Hypothalamus (tissue), 51 donors: ENCODE results near the gene GLB1L2.

Experiments
- DNase-seq, 51 donors: peaks; one replicate each; lab custom pipeline; 2025; lab: John Stamatoyannopoulos, UW

GLB1L2 gene

DNA sequence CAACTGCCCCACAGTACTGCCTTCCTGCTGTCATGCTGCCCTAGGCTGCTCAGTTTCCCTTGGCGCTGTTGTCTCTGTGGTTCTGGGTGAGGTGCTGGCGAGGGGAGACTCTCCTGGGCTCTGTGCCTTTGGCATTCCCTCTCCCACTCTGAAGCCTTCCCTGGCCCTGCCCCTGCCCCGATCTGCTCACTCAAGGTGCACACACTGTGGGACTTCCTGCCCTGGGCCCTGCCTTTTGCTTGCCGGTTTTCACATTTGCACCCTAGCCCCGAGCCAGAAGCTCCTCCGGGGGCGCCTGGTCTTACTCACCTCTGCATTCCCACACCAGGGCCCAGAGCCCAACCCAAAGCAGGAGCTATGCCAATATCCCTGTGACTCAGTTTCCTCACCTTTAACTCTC, 68.2 kb downstream of the GLB1L2 start:
- DNase-seq = no peak

DNA sequence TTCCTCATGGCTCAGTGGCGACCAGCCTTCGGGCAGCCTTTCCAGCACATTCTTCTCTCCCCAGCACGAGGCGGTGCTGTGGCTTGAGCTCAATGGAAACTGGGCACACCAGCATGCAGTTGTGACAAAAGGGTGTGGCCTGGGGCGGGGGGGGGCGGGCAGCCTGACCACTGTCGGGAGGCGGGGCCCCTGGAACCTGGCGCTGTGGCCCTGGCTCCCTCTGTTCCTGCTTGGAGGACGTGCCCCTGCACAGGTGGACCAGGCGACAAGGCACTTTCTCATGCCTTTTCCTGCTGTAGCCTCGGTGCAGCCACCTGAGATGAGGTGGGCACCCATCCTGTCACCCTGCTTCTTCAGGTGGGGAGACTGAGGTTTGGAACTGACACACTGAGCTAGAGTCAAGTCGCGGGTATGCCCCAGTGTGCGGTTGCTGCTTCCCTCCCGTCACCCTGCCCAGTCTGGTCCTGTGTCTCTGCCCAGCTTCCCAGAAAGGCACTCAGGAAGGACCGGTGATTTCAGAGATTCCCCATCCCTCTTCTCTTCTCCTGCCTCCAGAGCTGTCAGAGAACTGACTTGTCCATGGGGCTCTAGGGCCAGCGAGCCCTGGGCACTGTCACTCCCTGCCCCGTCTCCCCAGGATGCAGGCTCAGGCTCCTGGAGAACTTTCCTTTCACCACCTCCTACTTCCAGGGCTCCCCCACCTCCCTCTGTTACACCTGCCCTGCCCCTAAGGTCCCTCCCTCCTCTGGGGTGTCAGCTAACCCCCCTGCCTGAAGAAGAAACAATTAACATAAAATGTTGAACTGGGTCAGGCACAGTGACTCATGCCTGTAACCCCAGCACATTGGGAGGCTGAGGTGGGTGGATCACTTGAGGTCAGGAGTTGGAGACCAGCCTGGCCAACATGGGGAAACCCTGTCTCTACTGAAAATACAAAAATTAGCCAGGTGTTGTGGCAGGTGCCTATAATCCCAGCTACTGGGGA, 70.3 kb downstream of the GLB1L2 start:
- no peak for DNase-seq

DNA sequence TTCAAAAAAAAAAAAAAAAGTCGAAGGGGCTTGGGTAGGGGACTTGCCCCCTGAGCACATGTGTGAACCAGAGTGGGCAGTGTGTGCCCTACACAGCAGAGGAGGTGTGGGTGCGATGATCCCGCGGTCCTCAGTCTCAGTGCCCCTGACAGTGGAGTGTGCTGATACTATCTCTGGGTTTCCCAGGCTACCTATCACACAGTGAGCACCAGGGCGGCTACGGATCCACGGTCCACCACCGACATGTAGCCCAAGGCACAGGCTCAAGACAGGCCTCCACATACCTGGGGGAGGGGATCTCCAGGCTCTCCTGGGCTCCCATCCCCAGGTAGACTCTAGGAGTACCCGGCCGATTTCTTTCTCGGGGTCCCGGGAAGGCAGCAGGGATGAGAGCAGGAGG, 71.1 kb downstream of the GLB1L2 start:
- DNase-seq = no peak

DNA sequence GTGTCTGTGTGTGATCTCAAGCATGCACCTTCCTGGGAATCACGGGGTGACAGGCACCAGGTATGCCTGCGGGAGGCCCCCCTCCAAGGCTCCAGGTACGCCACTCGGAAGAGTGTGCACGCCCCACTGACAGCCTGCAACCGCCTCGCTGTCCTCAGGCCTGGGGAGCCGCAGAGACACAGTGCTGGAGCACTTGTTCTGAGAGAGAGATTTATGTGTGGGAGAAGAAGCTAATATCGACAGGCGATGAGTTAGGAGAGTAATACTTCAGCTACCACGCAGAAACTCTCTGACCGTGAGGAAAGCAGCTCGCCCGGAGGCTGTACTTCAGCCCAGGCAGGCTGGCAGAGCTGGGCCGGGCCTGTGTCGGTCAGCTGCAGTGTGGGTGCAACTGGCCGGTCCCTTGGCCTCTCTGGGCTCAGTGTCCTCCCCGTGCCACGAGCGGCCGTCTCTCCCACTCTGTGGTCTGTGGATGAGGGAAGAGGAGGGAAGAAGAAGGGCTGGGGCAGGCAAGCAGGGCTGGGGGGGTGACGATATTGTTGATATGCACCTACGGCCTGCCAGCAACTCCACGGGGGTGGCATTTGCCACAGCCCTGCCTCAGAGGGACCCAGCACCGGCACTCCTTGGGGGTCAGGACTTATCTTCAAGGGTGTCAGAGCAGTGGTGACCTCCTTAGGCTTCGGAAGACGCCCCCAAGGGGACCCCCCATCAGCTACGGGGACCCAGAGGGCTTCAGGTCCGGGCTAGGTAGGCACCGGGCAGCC, 73.0 kb downstream of the GLB1L2 start:
- no peak for DNase-seq

DNA sequence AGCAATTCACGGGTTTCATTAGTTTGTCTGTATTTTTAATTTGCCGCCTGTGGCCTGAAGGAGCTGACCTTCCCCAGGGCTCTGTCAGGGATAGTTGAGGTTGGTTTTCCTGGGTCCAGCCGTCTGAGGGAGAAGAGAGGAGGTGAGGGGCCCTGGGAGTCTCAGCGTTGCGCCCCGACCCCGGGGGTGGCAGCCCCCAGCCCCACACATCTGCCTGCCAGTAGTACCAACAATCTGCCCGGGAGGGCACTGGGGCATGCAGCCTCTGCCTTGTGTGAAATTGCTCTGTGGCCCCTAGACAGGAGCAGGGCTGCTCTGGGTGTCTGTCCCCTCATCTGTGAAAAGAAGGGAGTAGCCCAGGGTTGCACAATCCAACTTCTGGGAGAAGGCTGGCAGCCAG, 73.6 kb downstream of the GLB1L2 start:
- DNase-seq = no peak

DNA sequence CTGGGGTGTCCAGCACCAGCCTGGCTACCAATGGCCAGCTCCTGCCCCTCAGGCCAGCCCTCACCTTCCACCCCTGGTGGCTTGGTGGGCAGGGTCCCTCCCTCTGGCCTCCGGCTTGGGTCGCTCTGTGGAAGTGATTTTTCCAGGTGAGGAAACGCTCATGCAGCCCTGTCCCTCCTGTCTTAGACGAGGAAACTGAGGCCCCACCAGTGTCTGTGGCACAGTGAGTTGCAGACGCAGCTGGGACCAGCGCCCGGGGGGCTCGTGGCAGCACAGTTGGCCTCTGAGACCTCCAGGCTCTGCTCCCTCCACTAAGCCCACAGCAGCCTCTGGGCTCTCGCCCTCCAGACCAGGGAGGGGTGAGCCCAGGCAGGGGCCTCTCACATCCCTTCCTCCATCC, 74.1 kb downstream of the GLB1L2 start:
- DNase-seq = no peak

DNA sequence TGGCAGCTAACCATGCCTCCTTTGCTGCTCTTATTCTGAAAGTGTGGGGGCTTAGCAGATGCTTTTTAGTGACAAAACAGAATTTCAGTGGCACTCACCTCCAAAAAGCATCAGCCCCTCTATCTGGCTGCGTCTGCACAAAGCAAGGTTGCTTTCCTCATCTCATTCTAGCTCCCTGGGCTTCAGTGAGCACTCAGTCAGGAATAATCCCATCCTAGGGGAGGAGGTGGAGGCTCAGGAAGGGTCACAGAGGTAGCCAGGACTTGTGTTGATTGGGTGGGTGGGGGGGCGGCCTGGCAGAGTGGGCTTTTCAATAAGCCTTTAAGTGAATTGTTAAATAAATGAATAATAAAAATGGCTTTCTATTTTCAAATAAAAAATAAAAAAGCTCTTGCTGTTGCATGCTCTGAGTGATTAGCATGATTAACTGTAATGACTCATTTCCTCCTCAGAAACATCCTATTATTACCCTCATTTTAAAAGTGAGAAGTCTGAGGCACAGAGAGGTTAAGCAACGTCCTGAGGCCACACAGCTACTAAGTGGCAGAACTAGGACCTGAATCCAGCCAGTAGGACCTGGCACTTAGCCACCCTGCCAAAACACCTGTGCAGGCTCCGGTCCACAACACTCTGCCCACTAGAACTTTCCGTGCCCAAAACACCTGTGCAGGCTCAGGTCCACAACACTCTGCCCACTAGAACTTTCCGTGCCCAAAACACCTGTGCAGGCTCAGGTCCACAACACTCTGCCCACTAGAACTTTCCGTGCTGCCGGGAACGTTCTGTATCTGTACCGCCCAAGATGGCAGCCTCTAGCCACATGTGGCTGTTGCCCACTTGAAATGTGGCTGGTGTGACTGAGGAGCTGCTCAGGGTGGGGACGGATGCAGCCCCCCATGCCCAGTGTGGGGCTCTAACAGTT, 74.7 kb downstream of the GLB1L2 start:
- no peak for DNase-seq

DNA sequence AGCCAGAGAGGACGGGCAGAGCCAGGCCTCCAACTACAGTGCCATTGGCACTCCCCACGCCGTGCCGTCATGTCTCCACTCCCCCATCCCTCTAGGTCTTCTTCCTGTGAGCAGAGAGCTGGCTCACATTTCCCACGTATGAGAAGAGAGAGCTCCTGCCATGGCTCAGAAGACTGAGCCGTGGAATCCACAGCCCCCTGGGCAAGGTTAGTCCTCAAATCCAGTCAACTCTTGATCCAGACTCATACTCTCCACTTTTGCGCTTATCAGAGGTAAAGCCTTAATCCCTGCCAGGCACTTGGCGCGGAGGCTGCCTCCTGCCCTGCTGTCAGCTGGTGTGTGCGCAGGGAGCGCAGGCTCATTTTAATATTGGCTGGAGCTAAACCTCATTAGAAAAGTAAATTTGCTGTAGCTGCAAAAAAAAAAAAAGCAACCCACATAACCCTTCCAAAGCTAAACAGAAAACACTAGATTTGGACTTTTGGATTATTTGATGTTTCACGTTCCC, 75.6 kb downstream of the GLB1L2 start:
- peak in 9 of 51 donors; percentile 19 to 48 (median 23) for DNase-seq

DNA sequence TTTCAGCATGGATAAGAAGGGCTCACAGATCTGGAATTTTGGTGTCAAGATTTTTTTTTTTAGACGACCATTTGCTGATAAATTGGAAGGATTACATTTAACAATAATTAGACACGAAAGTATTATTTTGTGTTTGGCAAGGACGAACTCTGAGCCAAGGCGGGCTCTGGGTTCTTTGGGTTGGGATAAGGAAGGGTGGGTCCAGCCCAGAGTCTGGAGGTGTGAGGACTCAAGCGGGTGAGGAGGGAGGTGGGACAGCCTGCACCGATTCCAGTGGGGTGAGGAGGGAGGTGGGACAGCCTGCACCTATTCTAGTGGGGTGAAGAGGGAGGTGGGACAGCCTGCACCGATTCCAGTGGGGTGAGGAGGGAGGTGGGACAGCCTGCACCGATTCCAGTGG, 76.1 kb downstream of the GLB1L2 start:
- no peak for DNase-seq

DNA sequence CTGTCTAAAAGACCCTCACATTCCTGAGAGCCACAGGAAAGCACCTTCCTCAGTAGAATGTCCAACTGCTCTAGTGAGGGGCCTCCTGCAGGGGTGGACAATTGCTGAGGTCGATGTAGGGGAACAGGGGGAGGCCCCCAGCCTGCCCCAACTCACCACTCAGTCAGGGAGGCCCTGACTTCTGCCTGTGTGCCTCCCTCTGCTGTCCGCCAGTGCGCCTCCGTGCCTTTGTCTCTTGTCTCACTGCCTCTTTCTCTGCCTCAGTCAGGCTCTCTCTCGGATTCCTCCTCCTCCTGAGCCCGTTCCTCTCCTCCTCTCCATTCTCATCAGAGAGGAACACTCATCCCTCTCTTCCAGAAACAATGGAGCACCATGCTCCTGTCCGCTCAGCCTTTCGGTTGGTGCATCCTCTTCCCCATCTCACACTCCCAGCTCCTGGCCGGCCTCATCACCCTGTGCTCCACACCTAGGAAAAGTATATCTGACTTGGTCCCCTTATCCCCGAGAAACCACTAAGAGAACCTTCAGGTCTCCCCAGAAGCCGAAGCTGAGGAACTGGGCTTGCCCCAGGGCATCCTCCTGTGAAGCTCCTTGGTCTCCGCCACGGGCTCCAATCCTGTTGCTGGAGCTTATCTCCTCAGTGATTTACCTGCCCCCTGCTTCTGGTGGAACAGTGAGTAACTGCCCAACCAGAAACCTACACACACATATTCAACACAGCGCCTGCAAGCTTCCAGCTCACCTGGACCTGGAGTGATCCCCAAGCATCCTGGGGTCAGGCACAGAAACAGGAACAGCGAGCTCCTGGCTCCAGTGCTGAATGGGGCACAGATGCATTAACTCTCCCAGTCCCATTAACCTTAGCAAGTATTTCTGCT, 78.0 kb downstream of the GLB1L2 start:
- peak in 17 of 51 donors; percentile 13 to 59 (median 33) for DNase-seq

DNA sequence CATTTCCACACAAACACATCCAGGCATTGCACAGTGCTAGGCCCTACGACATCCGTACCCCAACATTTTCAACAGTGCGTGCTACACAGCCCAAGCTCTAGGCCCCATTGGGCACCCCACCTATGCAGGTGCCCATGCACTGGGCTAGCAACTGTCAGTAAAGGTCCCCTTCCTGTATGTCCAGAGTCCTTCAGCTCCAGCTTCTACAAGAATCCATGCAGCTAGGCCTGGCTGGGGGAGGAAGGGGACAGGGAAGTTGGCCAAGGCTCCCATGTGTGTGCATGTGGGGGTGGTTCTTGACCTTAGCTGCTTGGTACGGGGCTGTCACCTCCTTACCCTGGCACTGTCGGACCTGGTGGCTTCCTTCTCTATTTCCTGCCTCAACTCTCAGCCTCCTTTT, 79.0 kb downstream of the GLB1L2 start:
- DNase-seq = peak in 2 of 51 donors; percentile 24 to 51

DNA sequence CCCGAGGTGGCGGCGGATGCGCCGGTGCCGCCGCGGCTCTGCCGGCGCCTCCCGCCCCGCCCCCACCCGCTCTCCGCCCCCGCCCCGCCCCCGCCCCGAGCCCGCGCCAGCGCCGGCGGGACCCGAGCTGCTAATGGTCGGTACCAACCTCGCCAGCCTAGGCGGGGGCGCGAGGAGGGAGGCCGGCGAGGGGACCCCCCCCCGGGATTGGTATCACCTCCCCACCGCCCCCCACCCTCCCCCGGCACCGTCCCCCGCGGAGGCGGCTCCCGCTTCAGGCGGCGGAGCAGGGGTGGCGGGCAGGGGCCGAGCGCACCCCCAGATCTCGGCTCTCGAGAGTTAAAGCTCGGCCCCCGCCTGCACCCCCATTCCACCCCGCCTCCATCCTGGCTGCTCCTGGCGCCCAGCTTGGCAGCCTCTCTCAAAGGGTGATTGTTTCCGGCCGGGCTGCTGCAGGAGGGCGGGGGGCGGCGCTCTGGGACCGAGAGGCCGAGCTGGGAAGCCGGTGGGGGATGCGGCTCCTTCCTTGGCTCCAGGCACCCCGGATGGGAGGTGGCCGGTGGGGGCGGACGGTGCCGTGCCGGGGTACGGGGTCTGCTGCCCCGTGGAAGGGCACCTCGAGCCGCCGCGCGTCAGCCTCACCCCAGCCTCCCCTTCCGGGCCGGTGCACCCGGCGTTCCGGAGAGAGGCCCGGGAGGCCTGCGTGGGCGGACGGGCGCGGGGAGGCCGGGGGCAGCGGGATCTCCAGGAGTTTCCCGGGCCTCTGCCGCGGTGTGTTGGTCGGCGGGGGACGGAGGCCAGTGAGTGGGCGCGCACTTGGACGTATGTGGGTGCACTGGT, 80.6 kb downstream of the GLB1L2 start, which contains the start of gene B3GAT1:
B3GAT1 (minus strand) TSS at position 40 of the 840 bp plus-strand sequence. CDS start 24,583 bp downstream, outside the sequence.
- DNase-seq = peak; percentile 32 to 96 (median 89)

DNA sequence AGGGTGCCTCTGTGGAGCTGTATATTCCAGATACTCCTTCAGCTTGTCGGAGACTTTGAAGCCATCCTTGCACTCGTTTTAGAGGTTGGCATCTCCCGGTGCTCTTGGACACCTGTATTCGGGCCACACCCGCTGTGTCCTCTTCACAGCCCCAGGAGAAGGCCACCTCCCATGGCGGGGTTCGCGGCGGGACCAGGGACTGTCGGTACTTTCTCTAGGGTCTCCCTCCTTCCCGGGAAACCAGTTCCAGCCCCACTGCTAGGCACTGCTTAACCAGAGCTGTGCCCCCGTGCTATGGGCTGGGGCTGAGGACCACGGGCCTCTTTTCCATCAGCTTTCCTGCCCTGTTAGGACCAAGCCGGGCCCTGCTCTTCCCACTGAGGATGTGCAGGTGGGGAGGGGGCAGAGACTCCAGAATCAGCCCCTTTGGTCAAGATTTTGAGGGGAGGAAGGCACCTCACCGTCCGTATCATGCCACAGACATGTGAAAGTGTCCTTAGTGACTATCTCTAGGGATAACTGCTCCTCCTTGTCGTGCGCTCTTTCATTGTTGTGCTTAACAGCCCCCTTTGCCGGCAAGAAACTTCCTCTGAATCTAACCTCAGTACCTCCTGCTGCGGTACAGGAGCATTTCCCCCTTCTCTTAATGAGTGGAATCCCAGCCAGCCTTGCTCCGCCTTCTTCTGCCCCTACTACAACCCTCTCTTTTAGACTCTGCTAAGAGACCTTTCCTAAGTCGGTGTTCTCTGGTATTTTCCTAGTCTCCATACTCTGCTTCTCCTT, 81.4 kb downstream of the GLB1L2 start:
- peak in 4 of 51 donors; percentile 19 to 68 (median 50) for DNase-seq

DNA sequence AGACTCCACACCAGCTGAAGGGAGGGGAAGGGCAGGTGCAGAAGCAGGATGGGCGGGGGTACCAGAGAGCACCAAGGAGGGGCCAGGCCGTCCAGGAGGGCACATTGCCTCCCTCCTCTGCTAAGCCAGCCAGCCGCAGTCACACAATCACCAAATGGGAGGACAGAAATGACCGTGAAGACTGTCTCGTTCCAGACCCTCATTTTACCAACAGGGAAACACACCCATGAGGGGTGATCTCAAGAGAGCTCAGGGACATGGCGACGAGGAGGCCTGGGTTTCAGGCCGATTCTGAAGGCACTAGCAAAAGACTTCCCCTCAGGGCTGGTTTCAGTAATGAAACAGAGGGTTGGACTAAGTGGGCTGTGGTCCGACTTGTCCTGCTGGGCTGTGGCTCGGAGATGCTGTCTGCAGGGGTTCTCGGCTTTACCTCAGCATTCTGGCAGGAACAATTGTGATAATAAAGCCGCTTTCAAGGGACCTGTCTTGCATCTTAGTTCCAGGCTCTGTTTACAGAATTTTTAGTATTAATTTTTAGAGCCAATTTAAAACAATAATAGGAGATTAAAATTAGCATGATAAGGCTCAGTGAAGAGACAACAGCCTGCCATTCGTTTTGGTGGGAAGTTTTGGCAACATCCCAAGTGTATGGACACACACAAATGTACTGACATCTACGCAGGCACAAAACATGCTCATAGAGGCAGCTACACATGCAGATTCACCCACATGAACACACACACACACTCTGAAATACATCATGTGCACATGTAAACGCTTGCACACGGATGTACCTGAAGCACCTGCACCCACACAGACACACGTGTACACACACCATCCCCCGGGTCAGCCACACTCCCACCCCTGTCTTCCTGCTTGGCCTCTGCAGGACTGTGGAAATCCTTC, 82.3 kb downstream of the GLB1L2 start:
- DNase-seq = peak in 4 of 51 donors; percentile 20 to 77 (median 62)

DNA sequence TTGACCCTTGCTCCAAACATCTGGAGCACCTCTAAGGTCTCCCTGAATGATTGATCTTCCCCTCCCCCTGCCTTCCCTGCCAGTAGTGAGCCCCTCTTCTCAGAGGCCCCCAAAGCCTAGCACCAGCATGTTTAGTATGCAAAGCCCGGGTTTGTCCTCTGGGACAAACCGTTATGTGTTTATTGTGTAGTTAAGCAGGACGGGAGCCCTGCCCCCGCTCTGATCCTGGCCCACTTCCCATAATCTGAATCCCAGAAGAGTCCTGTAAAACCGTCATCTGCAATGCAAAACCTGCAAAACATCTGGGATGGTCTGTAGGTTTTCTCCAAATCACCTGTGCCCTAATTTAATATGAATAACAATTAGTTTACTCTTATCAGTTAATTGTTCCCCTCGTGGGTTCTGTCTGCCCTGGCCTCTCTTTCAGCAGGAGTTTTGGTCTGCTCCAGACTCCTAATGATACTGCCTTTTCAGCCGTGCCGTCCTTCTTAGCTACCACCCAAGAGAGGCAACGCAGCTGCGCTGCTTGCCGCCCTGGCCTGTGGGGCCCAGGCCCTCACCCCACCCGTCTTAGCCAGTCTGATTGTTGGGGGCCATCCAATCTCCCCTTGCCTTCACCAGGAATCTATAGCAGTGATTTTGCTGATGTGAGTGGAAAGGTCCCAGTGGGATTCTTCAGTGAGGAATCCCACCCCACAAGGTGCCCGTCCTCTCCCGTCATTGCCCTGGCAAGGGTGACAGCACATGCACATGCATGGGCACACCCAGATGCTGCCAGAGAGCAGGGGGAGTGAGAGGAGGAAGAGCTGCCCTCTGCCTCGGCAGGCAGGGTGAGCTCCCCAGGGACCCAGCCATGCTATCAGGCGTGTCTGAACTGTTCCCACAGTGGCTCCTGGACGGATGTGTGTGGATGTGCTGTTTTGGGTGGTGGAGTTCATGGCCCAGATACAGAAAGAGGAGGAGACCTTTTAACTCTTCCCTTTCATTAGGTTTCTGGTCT, 83.3 kb downstream of the GLB1L2 start:
- peak in 25 of 51 donors; percentile 16 to 77 (median 43) for DNase-seq
